VCaP (cell line): ENCODE data around the gene CCDC86.

ENCODE experiments used
- H3K27ac ChIP-seq: fragments of 450-650 bp; 2 replicates; pipeline ENCODE4 v1.5.1; 2017
- CTCF ChIP-seq: fragments of 450-650 bp; conservative IDR thresholded peaks from 2 replicates; pipeline ENCODE4 v1.5.1; 2017; ENCODE audit warnings: mild to moderate bottlenecking, moderate library complexity

The CCDC86 gene

GRCh38 chr11:60855726-60856633 lies 14.1 kb downstream of the CCDC86 start, which contains the start of gene PTGDR2:
TSS of gene PTGDR2 (minus strand) at chr11:60855950. CDS start at chr11:60853722, 2,228 bp downstream.
- H3K27ac ChIP-seq, result no peak within 1 kb of the TSS
- no peak for TF ChIP-seq CTCF

DNA sequence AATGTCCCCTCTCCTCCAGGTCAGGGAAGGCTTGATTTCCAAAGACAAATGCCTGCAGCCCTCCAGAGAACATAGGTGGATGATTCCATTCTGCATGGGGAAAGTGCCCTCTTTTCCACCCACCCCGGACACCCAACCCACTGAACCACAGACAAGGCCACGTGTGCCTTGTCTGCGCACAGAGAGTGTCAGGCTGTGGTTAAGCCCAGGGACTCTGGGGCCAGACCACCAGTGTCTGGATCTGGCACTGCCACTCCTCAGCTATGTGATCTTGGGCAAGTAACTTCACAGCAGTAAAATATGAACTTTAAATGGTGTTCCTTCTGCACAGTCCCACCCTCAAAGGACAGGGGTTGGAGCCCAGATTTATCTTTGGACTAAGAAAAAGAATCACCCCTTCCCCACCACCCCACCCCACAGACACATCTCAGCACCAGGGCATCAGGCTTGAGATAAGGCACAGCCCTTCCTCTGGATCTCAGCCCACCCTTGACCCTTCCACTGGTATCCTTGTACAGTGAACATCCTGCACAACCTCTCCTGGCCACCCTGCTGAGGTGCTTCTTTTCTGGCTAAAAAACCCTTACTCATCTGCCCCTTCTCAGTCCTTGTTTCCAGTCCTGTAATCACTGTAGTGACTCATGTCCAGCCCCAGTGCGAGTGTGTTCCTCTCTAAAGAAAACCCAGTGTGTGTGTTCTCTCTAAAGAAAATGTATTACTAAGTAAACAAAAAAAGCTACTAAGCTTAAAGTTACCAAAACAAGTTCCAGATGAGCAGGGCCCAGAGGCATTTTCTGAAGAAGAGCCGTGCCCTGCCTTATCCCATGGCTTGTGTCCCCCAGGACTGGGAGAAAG lies 15.7 kb downstream of the CCDC86 start:
- no peak overlapping the region for H3K27ac ChIP-seq
- no peak for TF ChIP-seq CTCF

GRCh38 chr11:60858236-60858635 lies 16.3 kb downstream of the CCDC86 start:
- TF ChIP-seq CTCF, result no peak
- no peak overlapping the region for H3K27ac ChIP-seq

DNA sequence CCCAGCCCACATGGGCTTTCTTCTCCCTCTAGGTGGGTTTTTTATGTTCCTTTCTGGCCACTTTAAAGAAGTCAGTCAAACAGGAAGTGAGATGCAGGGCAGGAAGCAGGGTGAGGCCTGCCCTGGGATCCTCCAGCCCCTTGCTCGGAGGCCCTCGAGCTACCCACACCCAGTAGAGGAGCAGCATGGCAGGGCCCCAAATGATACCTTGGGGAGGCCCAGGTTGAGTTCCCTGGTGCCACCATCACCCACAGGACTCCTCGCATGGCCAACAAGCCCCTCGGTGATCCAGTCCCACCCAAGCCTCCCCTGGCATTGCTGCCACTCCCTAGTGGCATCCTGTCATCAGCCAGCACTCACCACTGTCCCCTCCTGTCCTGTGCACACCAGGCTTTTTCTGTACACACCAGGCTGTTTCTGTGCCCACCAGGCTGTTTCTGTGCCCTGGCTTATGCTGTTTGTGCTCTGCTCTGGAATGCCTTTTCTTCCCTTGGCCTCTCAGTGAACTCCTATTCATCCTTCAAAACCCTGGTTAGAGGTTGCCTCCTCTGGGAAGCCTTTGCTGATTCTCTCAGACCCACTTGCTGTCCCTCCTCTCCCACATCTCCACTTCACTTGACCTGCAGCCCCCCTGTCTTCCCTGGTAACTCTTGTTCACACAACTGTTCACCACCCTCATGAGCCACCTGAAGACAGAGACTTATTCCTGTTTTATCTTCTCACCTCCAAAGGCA lies 17.0 kb downstream of the CCDC86 start:
- no peak overlapping the region for H3K27ac ChIP-seq
- no peak for TF ChIP-seq CTCF

- TF ChIP-seq CTCF, result no peak
- H3K27ac ChIP-seq, result no peak overlapping the region
Observed at GRCh38 chr11:60859616-60860250, 17.8 kb downstream of the CCDC86 start.

GRCh38 chr11:60860943-60861342 lies 19.0 kb downstream of the CCDC86 start:
- H3K27ac ChIP-seq, result no peak overlapping the region
- TF ChIP-seq CTCF, result no peak
